GM21825 (cell line): ENCODE measurements around the gene LCNL1.
A peak's percentile ranks its signal among the peaks of the same experiment; 100 is the strongest.
"Not testable (repeated sequence)": the region's sequence is repeated elsewhere in the genome, so short reads cannot be mapped to it uniquely, and the experiment has no call there.

Experiments
- ATAC-seq: cut with Tn5 transposase; IDR thresholded peaks from one replicate; pipeline ENCODE4 v1.9.1; 2021; ENCODE audit warnings: mild to moderate bottlenecking, moderate library complexity; ENCODE audit not compliant: unreplicated experiment

LCNL1 gene

GRCh38 chr9:137021979-137022661 lies 39.3 kb downstream of the LCNL1 start:
- ATAC-seq: no peak

- no peak for ATAC-seq
Measured at GRCh38 chr9:137022662-137023008, 39.8 kb downstream of the LCNL1 start.

- ATAC-seq: no peak
Measured at GRCh38 chr9:137023157-137023556, 40.4 kb downstream of the LCNL1 start.

GRCh38 chr9:137023583-137023991 lies 40.8 kb downstream of the LCNL1 start:
- no peak for ATAC-seq

GRCh38 chr9:137025517-137025966 lies 42.7 kb downstream of the LCNL1 start:
- ATAC-seq: no peak

- no peak for ATAC-seq
Measured at GRCh38 chr9:137026384-137026783, 43.6 kb downstream of the LCNL1 start.

- ATAC-seq: no peak
Measured at GRCh38 chr9:137026828-137027227, 44.0 kb downstream of the LCNL1 start.

GRCh38 chr9:137027369-137028262 lies 44.8 kb downstream of the LCNL1 start, which contains the start of gene ABCA2:
Gene ABCA2 (minus strand): TSS chr9:137028237. CDS start chr9:137028140, 97 bp downstream.
- no peak for ATAC-seq

GRCh38 chr9:137028263-137029057 lies 45.7 kb downstream of the LCNL1 start:
- peak; percentile 38 for ATAC-seq

- no peak for ATAC-seq
Measured at GRCh38 chr9:137029058-137029936, 46.5 kb downstream of the LCNL1 start.

- ATAC-seq: no peak
Measured at GRCh38 chr9:137030006-137030405, 47.2 kb downstream of the LCNL1 start.

GRCh38 chr9:137030538-137031527 lies 48.0 kb downstream of the LCNL1 start:
- no peak for ATAC-seq

GRCh38 chr9:137031904-137032640 lies 49.3 kb downstream of the LCNL1 start, which contains the start of gene FUT7:
Gene FUT7 (minus strand): TSS chr9:137032088. CDS start chr9:137031991, 97 bp downstream.
- ATAC-seq: no peak

- no peak for ATAC-seq
Measured at GRCh38 chr9:137032858-137033257, 50.1 kb downstream of the LCNL1 start.

GRCh38 chr9:137033481-137033880 lies 50.7 kb downstream of the LCNL1 start:
- ATAC-seq: not testable (repeated sequence)

- no peak for ATAC-seq
Measured at GRCh38 chr9:137034039-137034708, 51.4 kb downstream of the LCNL1 start.

GRCh38 chr9:137034709-137035506 lies 52.1 kb downstream of the LCNL1 start:
- no peak for ATAC-seq
